GM10266 (cell line): Measurements from ENCODE around the gene GFPT1.
"Not testable (repeated sequence)": the region's sequence is repeated elsewhere in the genome, so short reads cannot be mapped to it uniquely, and the experiment has no call there.

ENCODE experiments used
- DNase-seq: peaks from one replicate; pipeline ENCODE4 v3.0.0; 2012; ENCODE audit errors: extremely low spot score
- TF ChIP-seq, protein P1 (sequence below): IDR thresholded peaks from 2 replicates; pipeline ENCODE4 v1.5.1; 2012; ENCODE audit warnings: mild to moderate bottlenecking, low read depth; ENCODE audit not compliant: control insufficient read depth, insufficient read depth; ENCODE audit errors: missing control alignments

GFPT1 gene

DNA sequence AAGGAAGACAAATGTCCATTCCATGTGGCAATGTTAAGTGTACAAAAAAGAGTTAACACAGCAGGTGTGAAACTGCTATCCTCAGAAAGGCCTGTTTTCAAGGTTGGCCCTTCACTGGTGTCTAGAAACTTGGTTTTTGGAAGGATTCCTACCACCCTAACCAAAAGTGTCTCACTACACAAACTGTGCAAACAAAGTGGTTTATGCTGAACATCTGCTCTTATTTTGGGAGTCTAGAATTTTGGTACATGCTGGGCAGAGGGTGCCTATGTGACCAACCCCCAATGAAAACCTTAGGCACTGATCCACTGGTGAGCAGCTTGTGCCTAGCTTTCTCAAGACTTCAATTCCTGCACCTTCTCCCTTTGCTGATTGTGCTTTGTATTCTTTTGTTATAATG, 14.3 kb downstream of the GFPT1 start:
- TF ChIP-seq, protein P1, sequence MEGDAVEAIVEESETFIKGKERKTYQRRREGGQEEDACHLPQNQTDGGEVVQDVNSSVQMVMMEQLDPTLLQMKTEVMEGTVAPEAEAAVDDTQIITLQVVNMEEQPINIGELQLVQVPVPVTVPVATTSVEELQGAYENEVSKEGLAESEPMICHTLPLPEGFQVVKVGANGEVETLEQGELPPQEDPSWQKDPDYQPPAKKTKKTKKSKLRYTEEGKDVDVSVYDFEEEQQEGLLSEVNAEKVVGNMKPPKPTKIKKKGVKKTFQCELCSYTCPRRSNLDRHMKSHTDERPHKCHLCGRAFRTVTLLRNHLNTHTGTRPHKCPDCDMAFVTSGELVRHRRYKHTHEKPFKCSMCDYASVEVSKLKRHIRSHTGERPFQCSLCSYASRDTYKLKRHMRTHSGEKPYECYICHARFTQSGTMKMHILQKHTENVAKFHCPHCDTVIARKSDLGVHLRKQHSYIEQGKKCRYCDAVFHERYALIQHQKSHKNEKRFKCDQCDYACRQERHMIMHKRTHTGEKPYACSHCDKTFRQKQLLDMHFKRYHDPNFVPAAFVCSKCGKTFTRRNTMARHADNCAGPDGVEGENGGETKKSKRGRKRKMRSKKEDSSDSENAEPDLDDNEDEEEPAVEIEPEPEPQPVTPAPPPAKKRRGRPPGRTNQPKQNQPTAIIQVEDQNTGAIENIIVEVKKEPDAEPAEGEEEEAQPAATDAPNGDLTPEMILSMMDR = no peak
- no peak for DNase-seq

DNA sequence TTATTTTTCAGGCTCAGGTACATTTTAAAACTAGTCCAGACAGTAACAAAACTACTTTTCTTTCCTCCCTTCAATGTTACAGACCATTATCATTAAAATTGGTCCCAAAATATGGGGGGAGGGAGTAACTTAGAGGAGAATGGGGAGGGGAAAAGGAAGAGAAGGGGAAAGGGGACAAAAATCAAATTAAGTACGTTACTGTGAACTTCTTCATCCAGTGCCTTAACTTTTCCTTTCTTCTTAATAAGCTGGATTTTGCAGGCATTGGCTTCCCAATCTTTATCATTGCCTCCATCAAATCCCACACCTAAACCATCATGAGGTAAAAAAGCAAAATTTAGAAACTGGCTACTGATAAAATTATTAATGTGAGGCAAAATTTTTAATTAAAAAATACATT, 17.2 kb downstream of the GFPT1 start:
- TF ChIP-seq, protein P1 = no peak

DNA sequence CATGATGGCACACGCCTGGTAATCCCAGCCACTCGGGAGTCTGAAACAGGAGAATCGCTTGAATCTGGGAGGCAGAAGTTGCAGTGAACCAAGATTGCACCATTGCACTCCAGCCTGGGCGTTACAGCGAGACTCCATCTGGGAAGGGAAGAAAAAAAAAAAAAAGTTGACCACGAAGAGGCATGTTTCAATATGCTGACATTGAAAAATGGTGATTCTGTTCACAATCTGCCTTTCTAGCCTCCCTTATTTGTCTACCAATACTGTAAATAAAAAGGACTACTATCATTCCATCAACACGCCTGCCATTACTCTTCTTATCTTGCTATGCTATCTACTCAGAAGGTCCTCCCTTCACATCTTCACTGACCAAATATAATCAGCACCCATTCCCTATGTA, 18.4 kb downstream of the GFPT1 start:
- TF ChIP-seq, protein P1 = no peak
- DNase-seq = no peak

More for the DNA sequence above, 17.2 kb downstream of the GFPT1 start:
- DNase-seq = no peak

DNA sequence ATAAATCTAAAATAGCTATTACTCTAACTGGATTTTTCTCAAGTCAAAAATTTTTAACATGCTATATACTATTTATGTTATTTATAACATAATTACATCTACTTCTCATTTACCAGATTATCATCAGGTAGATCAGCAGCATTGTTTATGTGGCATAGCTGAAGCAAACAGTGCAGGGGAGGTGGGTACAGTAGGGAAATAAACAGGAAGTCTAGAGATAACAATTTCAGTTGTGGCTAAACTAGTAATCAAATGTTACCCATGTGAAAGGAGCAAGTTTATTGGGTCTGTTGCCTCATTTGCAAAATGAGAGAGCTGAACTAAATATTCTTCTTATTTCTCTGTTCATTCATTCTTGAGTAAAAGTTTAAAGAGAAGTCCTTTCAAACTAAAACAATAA, 27.7 kb downstream of the GFPT1 start:
- DNase-seq = no peak
- TF ChIP-seq, protein P1 = no peak

DNA sequence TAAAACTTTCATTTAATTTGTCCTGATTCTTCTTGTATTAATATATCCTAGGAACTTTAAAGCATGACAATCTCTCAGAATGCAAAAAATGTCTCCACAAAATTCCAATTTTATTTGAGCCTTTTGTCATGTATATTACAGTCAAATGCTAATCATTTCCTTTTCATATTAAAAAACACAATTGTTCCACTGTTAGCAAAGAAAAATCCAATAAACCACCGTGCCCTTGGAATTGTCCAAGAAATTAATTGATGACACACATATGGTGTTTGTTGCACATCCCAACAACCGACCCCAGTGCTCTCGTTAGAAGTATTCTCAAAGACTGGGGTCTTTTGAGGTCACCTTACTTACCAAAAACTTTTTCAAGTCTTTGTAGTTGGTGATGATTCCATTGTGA, 28.1 kb downstream of the GFPT1 start:
- TF ChIP-seq, protein P1 = no peak
- no peak for DNase-seq

DNA sequence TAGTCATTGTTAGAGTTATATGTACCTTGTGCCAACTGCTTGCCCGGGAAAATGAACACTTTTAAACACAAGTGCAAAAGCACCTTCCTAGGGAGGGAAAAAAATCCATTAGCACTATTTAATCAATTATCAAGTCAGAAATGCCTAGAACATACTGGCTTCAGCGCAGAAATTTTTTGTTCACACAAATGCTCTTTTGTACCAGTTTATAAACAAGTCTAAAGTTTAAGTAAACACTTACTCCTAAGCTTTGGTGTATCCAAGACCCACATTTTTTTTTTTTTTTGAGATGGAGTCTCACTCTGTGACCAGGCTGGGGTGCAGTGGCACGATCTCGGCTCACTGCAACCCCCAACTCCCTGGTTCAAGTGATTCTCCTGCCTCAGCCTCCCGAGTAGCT, 30.6 kb downstream of the GFPT1 start:
- TF ChIP-seq, protein P1 = no peak
- DNase-seq = no peak

DNA sequence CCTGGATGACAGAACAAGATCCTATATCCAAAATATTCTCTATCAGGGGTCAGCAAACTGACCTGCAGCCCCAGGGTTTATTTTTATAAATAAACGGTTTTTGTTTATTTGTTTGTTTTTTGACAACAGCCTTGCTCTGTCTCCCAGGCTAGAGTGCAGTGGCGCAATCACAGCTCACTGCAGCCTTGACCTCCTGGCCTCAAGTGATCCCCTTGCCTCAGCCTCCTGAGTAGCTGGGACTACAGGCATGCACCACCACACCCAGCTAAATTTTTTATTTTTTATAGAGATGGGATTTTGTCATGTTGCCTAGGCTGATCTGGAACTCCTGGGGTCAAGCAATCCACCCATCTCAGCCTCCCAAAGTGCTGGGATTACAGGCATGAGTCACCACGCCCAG, 32.1 kb downstream of the GFPT1 start:
- not testable (repeated sequence) for DNase-seq

DNA sequence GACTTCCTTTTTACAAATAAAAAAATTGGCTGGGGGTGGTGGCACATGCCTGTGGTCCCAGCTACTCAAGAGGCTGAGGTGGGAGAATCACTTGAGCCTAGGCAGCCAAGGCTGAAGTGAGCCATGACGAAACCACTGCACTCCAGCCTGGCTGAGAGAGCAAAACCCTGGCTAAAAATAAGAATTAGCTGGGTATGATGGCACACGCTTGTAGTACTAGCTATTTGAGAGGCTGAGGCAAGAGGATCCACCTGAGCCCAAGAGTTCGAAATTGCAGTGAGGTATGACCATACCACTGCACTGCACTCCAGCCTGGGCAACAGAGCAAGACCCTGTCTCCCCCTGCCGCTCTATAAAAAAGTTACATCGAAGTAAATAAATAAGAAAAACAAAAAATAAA, 33.7 kb downstream of the GFPT1 start:
- TF ChIP-seq, protein P1 = no peak
- no peak for DNase-seq
